KOPT-K1 (cell line): ENCODE measurements around the gene MUS81.

Experiments used
- H3K27ac ChIP-seq: fragments of 200-600 bp; sonication (generic); 2 replicates; pipeline ENCODE4 v1.5.1; 2016; ENCODE audit warnings: antibody characterized with exemption, mild to moderate bottlenecking, low read depth, low read length; ENCODE audit not compliant: poor library complexity, severe bottlenecking
- H3K36me3 ChIP-seq: fragments of 200-600 bp; sonication (generic); 2 replicates; pipeline ENCODE4 v1.5.1; 2017; ENCODE audit warnings: antibody characterized with exemption, mild to moderate bottlenecking, low read length, moderate library complexity; ENCODE audit not compliant: insufficient read depth
- H3K9me3 ChIP-seq: fragments of 200-600 bp; sonication (generic); 2 replicates; pipeline ENCODE4 v1.5.1; 2017; ENCODE audit warnings: antibody characterized with exemption, low read length, mild to moderate bottlenecking; ENCODE audit not compliant: insufficient read depth, poor library complexity, severe bottlenecking

MUS81 gene

DNA sequence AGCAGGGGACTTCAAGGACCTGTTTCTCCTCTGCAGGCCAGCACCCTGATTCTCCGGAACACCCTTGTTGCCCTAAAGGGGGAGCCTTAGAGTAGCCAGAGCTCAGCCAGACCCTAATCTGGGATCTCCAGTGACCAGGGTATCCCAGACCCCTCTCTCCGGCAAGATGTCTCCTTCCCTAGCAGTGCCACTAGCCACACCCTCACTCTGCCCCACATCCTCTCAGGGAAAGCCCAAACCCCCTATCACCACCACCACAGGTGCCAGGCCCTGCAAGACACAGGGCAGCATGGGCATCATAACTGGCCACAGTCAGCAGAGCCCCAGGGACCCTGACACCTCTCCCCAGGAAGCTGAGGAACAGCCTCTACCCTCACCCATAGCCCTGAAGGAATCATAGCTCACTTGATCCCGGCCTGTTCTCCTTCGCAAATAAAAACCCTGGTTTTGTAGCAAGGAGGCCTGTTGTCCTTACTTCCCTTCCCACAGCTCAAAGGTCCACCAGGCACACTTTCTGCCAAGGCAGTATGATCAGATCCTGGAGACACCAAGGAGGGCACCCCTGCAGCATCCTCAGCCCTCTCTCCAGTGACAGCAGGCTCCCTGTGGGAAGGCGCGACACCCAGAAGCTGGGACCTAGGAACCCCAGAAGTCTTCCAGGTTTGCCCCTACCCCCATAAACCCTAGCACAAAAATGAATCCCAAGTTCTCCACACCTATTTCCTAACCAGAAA is 6.8 kb upstream of the MUS81 start:
- Histone ChIP-seq H3K9me3 (peaks cover 4% of the 10 kb centered on the region), H3K27ac (no peak overlapping the region), H3K36me3 (peaks cover 62% of the 10 kb centered on the region)

DNA sequence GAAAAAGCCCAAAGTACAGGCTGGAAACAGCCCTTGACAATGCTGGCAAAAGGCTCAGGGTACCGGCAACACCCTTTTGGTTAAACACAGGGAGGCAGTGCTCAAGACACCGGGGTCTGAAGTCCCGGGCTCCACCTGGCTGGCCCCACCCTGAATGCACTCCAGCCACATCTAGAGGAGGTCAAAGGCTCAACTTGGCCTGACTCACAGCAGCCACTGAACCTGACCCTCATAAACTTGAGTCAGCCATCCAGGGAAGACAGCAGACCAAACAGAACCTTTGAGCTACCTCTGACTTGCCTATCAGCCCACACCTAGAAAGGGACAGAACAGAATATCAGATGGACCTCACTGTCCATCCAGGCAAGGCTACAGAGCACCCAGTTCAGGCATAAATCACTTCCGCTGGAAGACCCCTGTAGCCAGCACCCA is 6.1 kb upstream of the MUS81 start:
- no peak overlapping the region for H3K27ac ChIP-seq
- H3K9me3 ChIP-seq, result peaks cover 4% of the 10 kb centered on the region
- peaks cover 62% of the 10 kb centered on the region for H3K36me3 ChIP-seq

DNA sequence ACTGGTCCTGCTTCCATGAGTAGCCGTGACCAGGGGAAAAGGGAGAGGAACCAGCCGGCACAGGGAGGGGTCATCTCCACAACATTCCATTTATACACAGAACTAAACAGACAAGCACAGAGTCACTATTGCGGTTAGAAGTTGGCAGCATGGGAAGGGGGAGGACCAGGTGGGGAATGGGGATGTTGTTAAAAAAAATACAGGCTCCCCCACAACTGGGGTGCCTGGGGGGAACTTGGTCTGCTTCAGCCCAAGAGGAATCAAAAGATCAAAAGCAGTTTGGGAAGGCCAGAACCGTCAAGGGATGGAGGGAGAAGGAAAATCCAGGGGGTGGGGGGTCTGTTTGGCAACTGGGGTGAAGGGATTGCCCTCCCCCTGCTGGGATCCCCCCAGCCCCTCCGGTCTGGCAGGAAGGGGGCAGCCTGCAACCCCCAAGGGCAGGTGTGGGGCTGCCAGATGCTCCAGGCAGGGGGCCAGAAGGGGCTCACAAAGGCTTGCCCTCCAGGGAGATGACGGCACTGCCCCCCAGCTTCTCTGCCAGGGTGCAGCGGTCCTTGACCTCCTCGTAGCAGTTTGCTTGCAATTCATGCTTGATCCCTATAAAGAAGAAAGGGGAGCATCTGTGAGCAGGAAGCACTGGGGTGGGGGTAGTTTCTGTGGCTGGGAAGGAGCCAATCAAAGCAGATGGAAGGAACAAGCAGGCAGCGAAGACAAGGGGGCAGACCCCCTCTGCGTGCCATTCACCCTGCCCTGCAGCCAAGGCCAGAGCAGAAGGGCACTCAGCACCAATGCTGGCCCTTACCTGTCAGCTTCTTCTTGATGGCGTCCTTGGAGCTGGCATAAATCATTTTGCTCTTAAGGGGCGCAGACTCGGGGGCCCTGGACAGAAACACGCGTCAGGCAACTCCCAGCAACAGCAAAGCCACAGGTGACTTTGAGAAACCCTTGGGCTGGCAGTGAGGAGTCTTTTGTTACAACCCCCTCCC is 5.1 kb upstream of the MUS81 start:
- Histone ChIP-seq H3K36me3 (peaks cover 62% of the 10 kb centered on the region), H3K27ac (no peak overlapping the region), H3K9me3 (peaks cover 4% of the 10 kb centered on the region)

DNA sequence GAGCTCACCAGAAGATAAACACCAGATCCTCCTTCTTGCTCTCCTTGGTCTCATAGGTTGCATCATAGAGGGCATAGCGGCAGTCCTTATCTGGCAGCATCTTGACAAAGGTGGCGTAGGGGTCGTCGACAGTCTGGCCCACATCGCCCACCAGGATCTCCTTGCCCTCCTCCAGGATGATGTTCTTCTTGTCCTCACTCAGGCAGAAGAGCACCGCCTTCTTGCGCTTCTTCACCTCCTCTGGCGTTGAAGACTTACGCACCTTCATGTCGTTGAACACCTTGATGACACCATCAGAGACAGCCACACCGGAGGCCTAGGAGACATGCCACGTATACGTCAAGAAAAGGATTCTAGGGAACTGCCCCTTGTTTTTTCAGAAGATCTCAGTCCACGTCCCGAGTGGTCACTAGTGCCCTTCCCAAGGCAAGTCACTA is 4.3 kb upstream of the MUS81 start:
- Histone ChIP-seq H3K27ac (peak overlapping the region; percentile 91), H3K36me3 (peaks cover 58% of the 10 kb centered on the region), H3K9me3 (peaks cover 4% of the 10 kb centered on the region)

DNA sequence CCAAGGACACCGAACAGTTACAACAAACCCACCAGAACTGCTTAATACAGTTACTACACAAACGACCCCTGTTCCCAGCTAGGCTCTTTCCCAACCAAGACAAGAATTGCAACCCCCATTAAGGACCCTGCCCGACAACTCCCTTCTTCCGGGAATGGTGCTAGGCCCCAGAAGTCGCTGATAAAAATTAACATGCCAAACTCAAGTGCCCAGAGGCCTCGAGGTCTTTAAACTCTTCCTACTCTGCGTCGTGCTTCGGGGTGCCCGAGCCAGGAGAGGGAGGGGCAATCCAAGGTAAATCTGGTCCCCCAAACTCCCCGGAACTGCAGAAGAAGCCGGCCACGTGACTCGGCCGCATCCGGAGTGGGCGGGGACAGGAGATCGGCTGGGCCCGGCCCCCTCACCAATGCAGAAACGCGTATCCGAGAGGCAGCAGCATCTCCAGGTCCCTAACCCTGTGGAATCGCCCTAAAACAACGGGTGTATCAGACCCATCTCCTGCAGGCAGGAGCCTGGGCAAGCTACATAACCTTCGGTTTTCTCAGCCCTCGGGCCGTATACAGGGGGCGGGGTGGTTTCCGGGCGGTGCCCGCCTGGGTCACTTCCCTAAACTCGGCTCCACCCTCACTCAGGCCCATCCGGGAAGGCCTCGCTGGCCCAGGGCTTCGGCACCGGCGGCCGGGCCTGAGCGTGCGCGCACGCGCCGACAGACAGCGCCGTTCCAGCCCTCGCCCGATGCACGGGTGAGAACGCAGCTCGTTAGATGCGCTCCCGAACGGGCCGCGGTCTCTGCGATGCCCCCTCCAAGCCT is 3.3 kb upstream of the MUS81 start:
- peak overlapping the region; percentile 91 for H3K27ac ChIP-seq
- H3K36me3 ChIP-seq, result peaks cover 52% of the 10 kb centered on the region
- no peaks in the 10 kb centered on the region for H3K9me3 ChIP-seq

DNA sequence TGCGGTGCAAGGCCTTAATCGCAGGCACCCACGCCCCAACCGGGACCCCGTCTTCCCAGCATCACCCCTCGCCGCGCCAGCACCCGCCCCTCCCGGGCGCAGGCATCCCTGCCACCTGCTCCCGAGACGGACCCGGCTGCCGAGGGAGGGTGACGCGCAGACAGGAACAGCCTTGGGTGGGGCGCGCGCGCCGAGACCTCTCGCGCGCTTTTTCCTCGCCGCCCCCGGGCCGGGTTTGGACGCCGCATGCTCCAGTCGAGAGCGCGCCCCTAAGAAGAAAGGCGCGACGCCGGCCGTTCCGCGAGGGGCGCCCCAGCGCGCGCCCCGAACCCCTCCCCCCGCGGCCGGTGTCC is 2.8 kb upstream of the MUS81 start:
- Histone ChIP-seq H3K36me3 (peaks cover 52% of the 10 kb centered on the region), H3K27ac (peak overlapping the region; percentile 91), H3K9me3 (no peaks in the 10 kb centered on the region)

DNA sequence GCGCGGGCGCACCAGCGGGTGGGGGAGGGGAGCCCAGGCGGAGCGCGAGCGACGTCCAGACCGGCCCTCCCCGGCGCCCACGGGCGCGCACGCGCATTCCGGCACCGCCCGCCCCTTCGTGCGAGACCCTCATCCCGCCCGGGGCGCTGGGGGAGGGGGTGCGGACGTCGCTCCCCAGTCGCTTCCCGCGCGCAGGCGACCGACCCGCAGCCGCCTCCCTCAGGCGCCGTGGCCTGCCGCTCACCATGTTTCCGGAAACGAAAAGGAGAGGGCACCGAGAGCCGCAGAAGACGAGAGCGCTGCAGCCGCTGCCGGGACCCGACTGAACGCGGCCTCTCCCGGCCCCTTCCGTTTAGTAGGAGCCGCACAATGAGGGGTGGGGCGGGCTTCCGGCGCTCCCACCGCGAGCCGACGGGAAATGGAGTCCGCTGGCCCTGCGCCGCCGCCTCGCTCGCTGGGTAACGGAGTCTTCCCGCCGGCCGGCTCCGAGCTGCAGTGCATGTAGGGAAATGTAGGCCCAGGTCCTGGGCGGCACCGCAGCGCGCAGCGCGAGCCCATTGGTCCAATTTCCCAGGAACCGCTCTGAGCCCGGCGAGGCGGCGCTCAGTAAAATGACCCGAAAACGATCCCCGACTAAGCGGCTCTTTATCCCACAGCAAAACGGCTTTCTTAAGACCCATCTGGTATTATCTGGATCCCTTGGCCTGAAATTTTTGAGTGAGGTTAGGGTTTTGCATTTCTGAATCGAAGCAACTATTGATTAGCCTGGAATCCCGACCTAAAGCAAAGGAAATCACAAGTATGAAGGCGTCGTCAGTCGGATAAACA is 2.2 kb upstream of the MUS81 start, which contains the start of gene CFL1:
Gene CFL1 (minus strand): TSS at position 328 of the 828 bp plus-strand sequence. CDS start 81 bp downstream, at position 247.
- H3K9me3 ChIP-seq, result no peaks in the 10 kb centered on the region
- peak within 1 kb of the TSS; percentile 91 for H3K27ac ChIP-seq
- peaks cover 52% of the 10 kb centered on the region for H3K36me3 ChIP-seq

DNA sequence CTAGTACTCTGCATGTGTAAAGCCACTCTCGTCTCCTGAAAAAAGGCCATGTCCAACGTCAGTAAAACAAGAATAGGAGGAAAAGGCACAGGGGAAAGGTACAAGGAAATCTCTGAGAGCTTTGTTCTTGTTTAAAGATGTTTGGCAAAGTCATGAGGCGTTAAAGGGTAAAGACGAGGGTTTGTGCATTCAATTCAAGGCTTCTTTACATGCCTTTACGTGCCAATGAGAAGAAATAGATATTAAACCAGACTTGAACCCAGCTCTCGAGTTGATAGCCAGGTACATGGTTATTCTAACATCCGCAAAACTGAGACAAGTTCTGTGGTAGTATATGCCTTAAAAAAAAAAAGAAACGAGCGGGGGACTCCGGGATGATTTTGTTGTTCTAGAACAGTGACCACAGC is 1.5 kb upstream of the MUS81 start:
- H3K9me3 ChIP-seq, result no peaks in the 10 kb centered on the region
- peak overlapping the region; percentile 91 for H3K27ac ChIP-seq
- H3K36me3 ChIP-seq, result peaks cover 52% of the 10 kb centered on the region

DNA sequence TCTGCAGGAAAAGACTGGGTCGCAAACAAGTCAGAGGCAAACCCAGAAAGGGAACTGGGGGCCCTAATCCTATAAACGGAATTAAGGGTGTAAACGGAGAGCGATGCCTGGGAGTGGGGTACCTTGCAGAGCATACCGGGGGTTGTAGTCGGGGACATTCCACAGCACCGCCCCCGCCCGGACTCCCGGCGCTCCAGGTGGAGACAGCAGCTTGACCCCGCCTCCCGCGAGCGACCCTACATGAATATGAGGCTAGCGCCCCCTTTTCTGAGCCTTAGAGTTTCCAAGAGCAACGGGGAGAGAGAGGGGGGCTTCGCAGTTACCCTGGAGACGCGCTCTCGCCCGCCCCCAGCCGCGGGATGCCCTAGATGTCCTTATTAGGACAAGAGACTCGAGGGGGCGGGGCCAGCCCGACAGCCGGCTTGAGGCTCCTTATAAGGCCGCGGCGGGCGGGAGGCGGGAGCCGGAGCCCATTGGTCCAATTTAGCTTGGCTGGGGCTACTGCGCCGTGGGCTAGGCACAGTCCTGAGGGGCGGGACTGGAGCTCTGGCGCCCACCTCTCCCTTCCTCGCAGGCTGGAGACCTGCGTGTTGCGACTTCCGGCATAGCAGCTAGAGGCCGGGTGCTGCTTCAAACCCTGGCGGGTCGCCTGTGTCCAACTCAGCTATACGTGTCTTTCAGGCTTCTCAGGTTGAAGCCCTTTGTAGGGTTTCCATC is 980 bp upstream of the MUS81 start:
- Histone ChIP-seq H3K9me3 (no peaks in the 10 kb centered on the region), H3K27ac (peak overlapping the region; percentile 91), H3K36me3 (peaks cover 52% of the 10 kb centered on the region)

DNA sequence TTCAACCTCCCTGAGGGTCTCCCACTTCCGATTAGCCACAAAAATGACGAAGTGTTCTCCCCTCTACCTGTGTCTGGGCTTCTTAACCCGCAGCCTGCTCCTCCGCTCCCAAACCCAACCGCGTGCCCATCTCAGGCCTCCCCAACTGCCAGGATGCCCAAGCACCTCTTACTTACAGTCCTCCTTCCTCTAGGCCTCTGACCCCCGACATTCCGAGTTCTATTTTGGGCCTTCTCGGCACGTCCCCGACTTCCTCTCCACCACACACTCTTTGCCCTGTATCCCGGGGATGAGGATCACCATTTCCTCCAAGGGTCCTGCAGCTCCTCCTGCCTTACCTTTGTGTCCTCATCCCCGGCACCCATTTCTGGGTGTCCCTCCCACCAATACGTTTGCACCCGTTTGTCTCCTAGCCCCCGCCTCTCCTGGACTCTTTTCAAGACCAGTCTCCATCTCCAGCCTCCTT is 388 bp upstream of the MUS81 start:
- Histone ChIP-seq H3K9me3 (no peaks in the 10 kb centered on the region), H3K27ac (peak overlapping the region; percentile 91), H3K36me3 (peaks cover 52% of the 10 kb centered on the region)

DNA sequence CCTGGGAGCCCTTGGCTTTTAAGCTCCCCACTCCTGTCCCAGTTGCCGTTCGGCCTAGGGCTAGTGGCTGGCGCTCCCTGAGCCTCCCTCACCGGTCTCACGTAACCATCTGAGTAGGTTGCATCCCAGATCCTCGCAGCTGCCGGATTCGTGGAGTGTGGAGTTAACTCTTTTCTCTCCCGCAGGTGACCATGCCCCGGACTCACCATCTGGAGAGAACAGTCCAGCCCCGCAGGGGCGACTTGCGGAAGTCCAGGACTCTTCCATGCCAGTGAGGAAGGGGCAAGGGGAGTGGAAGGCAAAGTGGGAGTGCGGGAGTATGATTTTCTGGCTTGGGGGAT is 902 bp downstream of the MUS81 start:
- peaks cover 52% of the 10 kb centered on the region for H3K36me3 ChIP-seq
- H3K27ac ChIP-seq, result peak overlapping the region; percentile 91
- no peaks in the 10 kb centered on the region for H3K9me3 ChIP-seq

DNA sequence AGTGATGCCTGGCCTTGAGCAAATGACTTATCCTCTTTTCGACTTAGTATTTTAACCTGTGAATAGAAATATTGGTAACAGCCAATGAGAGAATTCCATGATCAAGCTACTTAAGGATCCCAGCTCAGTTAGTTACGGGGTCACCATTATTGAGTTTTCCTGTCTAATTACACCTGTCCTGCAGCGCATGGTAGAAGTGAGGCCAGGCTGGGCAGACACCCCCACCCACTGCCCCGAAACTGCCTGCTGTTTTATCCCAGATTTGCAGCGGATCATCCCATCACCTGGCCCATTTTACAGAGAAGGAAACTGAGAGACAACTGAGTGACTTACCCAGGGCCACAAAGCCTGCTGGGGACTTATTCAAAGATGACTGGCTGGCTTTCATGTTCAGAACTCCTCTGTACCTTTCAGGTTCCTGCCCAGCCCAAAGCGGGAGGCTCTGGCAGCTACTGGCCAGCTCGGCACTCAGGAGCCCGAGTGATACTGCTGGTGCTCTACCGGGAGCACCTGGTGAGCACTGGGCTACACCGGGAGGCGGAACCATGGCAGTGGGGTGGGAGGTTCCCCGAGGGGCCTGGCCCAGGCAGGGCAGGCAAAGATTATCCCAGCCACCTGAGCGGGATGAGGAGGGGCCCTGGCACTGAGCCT is 1.4 kb downstream of the MUS81 start:
- peak overlapping the region; percentile 91 for H3K27ac ChIP-seq
- no peaks in the 10 kb centered on the region for H3K9me3 ChIP-seq
- H3K36me3 ChIP-seq, result peaks cover 52% of the 10 kb centered on the region

DNA sequence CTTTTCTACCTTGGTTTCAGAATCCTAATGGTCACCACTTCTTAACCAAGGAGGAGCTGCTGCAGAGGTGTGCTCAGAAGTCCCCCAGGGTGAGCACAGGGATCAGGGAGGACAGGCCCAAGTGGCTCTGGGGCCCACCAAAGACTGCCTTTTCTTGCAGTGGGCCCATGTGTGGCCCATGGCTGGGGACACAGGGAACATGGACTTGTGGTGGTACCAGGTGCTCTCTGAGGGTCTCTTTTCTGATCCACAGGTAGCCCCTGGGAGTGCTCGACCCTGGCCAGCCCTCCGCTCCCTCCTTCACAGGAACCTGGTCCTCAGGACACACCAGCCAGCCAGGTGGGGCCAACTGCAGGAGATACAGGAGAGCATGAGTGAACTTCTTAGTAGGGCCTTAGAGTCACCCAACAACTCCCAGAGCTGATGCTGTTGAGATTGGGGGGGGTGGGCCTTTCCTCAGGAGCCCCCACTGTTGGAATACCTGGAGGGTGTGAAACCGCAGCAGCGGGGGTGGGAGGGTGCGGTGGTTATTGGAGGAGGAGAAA is 2.0 kb downstream of the MUS81 start:
- H3K36me3 ChIP-seq, result peaks cover 57% of the 10 kb centered on the region
- no peak overlapping the region for H3K27ac ChIP-seq
- H3K9me3 ChIP-seq, result no peaks in the 10 kb centered on the region
